GDM1 (cell line): ENCODE measurements around the gene STAT3.
"Not testable (repeated sequence)": the region's sequence is repeated elsewhere in the genome, so short reads cannot be mapped to it uniquely, and the experiment has no call there.

ENCODE experiments used
- DNase-seq: peaks from one replicate; lab custom pipeline; 2025; lab: John Stamatoyannopoulos, UW

Gene STAT3

DNA sequence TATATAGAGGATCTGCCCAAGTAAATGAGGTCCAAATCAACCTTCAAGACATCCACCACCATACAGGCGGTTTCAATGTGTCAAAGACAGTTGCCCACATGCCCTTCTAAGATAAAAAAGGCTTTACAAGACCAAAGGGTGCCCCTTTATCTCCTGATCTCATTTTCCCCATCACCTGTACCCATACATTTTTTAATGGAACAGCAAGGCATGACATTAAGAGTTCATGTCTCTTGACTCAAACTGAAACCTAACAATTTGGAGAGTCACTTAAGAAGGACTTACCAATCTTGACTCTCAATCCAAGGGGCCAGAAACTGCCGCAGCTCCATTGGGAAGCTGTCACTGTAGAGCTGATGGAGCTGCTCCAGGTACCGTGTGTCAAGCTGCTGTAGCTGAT lies 40.1 kb downstream of the STAT3 start:
- no peak for DNase-seq

DNA sequence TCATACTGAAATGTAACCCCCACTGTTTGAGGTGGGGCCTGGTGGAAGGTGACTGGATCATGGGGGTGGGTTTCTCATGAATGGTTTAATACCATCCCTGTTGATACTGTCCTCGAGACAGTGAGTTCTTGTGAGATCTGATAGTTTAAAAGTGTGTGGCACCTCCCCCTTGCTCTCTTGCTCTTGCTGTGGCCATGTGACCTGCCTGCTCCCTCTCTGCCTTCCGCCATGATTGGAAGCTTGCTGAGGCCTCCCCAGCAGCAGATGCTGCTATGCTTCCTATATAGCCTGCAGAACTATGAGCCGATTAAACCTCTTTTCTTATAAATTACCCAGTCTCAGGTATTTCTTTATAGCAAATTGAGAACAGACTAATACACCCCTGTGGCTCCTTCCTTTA lies 40.6 kb downstream of the STAT3 start:
- DNase-seq: no peak

DNA sequence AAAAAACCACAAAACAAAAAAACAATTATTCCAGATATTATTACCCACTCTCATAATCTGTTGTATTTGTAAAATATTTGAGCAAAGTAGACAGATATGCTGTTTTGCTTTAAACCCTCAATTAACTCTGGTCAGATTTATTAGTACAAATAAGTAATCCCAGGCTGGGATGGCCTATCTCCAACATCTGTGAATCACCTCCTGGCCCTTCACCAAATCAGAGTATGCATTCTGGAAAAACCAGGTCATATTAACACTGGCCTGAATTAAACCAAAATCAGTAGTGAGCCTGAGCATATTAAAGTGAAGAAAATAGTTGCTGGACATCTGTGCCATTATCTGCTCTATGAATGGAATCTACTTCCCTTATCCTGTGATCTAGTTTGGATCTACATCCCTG lies 41.0 kb downstream of the STAT3 start:
- DNase-seq: no peak

DNA sequence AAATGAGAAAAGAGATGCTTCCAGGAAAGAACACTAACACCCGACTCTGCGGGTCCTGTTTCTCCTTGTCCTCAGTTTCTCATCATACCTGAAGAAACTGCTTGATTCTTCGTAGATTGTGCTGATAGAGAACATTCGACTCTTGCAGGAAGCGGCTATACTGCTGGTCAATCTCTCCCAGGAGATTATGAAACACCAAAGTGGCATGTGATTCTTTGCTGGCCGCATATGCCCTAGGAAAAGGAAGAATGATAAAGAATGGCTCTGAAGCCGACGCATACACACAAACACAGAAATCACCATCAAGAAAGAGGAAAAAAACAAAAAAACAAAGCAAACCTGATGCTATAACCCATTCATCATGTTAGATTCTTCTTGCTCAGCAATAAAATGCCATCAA lies 41.8 kb downstream of the STAT3 start:
- DNase-seq: no peak

DNA sequence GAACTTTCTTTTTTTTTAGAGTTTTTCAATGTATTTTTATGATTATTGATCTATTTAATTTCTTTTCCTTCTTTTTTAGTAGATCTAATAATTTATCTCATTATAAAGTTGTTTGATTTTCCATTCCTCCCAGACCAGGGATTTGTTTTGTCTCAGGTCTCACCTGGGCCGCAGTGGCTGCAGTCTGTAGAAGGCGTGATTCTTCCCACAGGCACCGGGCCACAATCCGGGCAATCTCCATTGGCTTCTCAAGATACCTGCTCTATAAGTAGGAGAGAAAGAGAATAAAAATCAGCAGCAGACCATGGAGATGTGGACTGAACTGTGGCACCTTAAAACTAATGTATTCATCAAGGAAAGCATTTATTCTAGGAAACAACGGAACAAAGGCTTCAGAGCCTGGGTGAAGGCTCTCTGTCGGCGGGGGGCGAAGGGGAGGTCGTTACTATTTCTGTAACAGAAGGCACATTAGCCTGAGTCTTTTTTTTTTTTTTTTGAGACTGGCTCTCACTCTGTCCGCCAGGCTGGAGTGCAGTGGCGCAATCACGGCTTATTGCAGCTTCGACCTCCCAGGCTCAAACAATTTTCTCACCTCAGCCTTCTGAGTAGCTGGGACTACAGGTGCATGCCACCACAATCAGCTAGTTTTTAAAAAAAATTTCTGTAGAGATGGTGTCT lies 42.7 kb downstream of the STAT3 start:
- no peak for DNase-seq

DNA sequence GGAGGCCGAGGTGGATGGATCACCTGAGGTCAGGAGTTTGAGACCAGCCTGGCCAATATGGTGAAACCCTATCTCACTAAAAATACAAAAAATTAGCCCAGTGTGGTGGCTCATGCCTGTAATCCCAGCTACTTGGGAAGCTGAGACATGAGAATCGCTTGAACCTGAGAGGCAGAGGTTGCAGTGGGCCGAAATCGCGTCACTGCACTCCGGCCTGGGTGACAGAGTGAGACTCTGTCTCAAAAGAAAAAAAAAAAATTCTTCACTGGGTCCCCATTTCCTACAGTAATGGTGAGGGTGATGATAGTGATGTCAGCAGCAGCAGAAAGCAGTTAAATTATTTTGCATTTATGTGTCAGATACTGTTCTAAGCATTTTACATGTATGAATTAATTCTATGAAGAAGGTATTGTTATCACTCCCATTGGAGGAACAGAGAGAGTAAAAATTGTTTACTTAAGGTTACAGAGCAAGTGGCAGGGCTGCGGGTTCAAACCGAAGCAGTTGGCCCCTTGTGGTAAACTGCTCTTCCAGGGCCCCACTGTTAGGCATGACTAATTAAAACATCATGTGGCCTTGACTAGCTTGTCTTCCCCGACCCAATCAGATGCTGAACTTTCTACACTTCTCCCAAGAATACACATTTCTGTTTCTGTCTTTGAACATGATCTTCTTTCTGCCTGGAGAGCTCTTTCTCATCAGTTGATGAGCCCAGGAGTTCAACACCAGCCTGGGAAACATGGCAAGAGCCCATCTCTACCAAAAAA lies 45.8 kb downstream of the STAT3 start:
- peak; percentile 27 for DNase-seq

DNA sequence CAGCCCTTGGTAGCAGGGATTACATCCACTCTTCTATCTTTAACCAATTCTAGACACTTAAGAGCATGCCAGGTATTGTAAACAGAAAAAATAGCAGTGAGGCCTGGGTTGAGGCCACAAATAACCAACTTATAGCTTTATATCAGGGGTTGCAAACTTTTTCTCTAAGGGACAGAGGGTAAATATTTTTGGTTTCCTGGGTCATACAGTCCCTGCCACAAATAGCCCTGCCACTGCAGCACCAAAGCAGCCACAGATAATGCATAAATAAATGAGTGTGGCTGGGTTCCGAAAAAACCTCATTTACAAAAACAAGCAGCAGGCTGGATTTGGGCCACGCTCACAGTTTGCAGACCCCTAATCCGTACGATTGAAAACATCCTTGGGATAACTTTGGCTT lies 46.7 kb downstream of the STAT3 start:
- no peak for DNase-seq

DNA sequence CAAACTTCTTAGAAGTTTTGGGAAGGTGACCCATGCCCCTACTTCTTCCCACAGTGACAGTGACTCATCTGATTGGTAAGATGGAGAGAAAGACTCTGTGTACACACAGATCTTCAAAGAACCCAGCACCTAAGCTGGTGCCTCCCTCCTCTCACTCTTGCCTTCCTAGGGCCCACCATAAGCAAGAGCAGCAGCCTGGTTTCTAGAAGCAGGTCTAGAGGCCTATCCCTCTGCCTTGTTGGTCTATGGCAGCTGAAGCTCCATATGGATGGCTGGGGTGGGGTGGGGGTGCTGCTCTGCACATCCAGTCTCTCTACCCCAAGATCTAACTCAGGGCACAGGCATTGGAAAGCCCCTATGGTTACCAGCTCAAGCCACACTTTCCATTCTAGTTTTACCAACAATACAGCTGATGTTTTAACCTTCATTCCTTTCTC lies 47.5 kb downstream of the STAT3 start:
- DNase-seq: no peak

DNA sequence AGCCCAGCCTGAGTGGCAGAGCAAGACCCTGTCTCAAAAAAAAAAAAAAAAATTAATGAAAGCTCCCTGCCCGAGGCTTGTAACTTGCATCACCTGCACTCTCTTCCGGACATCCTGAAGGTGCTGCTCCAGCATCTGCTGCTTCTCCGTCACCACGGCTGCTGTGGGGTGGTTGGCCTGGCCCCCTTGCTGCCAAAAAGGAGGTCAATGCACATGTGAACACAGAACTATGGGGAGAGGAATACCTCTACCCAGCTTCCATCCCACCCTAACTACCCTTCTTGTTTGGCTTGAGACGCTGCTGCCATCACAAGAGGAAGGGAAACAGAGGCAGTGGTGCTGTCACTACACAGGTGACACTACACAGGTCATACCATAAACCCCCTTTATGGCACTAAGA lies 49.0 kb downstream of the STAT3 start:
- DNase-seq: no peak

DNA sequence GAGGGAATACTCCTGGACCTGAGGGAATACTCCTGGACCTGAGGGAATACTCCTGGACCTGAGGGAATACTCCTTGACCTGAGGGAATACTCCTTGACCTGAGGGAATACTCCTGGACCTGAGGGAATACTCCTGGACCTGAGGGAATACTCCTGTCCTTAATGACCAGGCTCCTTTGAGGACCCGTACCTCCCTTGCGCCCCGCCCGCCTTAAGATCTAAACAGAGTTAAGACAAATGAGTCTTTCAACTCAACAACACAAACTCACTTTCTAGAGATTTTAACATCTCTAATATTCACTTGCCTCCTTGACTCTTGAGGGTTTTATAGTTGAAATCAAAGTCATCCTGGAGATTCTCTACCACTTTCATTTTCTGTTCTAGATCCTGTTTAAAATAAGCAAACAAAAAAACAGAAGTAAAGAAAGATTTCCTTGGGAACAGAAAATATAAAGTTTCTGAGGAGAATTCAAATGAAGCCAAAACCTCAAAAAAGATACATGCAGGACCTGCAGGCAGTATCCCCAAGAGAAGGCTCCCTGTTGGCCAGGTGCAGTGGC lies 49.7 kb downstream of the STAT3 start:
- no peak for DNase-seq

DNA sequence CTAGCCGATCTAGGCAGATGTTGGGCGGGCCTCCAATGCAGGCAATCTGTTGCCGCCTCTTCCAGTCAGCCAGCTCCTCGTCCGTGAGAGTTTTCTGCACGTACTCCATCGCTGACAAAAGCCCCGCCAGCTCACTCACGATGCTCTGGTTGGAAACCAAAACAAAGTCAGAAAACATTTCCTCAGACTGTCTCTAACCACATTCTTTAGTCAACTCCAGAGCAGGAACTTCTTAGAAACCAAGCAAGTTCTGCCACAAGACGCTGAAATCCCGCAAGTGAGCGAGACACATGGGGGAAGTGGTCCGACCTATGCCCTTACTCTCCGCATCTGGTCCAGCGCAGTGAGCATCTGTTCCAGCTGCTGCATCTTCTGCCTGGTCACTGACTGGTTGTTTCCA lies 50.8 kb downstream of the STAT3 start:
- peak; percentile 45 for DNase-seq

DNA sequence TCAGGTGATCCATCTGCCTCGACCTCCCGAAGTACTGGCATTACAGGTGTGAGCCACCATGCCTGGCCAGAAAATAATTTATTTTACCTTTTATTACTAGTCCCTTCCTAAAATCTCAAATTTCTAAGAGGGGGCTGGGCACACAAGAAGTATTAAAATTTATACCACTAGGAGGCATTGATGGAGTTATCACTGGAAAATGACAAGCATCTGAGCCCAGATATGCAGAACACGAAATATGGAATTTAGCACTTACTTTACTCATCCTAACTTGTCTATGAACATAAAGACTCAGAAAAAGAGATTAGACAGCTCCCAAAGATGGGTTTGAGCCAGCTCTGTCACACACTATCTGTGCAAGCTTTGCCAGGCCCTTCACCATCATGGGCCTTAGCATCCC lies 53.6 kb downstream of the STAT3 start:
- no peak for DNase-seq

DNA sequence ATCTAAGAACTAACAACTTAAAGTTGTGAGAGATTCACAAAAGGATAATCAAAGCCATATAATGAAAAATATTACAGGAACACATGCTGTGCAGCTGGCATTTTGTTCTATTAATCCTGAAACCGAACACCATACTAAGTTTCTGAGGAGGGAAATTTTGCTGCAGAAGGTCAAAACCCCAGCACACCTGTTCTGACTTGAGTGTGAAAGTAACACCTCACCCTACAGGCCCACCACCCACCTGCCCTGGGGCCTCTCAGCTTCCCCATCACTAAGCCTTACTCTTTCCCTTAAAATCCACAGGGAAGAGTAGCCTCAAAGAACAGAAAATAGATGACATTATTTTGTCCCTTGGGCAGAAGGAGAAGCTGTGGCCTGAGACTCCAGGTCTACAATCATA lies 55.2 kb downstream of the STAT3 start:
- DNase-seq: no peak

DNA sequence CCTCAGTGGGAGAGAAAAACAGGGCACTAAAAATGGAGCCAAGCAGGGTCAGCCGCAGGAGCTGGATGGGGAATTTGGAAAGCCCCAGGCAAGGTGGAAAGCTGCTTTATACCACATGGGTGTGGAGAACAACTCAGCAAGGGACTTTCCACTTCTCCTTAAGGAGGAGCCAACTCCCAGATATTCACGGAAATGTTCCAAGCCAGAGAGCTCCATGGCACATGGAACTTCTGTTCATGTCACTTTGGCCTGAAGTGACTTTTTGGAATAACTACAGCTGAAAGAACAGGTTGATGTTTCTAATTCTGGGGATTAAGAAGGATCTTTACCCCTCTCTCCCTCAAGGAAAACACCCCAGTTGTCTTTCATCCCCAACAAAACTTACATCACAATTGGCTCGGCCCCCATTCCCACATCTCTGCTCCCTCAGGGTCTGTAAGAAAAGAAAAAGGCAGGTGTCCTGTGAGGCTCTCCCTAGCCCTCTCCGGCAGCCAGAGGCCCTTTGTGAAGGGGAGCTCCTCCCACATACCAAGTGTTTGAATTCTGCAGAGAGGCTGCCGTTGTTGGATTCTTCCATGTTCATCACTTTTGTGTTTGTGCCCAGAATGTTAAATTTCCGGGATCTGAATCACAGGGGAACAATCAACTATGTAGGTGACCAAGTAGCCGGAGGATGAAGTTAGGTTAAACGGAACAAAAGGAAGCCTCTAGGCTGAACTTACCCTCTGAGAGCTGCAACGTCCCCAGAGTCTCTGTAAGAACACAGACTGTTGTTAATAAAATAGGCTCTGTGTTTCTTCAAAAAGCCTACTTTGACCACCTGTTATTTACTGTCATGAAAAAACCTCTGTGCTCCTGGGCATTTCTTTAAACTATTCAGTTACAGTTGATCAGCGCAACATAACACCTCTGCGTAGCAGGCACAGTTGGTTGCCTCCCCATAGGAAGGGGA lies 58.9 kb downstream of the STAT3 start:
- no peak for DNase-seq

DNA sequence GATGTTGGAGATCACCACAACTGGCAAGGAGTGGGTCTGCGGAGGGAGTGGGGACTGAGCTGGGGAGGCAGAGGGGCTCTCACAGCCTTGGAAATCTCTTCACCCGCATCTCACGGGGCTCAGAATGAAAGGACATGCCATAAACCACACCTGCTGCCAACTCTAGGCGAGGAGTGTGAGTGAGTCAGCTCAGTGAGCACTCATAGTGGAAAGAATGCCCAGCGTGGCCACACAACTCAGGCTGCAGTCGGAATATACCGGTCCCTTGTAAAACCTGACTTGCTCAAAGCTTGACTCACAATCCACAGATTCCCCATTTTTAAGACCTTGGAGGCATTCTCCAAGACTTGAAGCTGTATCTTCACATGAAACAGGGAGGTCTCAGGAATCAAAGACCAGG lies 63.2 kb downstream of the STAT3 start:
- DNase-seq: no peak

DNA sequence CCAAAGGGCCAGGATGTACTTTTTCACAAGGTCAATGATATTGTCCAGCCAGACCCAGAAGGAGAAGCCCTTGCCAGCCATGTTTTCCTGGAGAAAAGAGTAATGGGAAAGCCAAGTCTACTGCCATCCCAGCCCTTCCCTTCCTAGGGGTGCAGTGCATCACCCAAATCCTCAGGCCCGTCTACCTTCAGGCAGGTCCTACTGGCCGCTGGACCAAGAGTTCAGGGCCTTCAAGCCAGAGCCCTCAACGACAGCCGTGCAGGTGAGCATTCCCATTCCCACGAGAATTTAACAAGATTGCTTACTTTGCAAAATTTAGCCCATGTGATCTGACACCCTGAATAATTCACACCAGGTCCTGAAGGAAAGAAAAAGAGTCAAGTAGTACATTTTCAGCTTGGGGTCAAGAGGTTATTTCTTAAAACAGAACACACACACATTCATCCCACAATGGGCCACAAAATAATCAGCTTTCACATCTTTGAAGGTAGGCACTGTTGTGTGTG lies 64.9 kb downstream of the STAT3 start:
- no peak for DNase-seq

DNA sequence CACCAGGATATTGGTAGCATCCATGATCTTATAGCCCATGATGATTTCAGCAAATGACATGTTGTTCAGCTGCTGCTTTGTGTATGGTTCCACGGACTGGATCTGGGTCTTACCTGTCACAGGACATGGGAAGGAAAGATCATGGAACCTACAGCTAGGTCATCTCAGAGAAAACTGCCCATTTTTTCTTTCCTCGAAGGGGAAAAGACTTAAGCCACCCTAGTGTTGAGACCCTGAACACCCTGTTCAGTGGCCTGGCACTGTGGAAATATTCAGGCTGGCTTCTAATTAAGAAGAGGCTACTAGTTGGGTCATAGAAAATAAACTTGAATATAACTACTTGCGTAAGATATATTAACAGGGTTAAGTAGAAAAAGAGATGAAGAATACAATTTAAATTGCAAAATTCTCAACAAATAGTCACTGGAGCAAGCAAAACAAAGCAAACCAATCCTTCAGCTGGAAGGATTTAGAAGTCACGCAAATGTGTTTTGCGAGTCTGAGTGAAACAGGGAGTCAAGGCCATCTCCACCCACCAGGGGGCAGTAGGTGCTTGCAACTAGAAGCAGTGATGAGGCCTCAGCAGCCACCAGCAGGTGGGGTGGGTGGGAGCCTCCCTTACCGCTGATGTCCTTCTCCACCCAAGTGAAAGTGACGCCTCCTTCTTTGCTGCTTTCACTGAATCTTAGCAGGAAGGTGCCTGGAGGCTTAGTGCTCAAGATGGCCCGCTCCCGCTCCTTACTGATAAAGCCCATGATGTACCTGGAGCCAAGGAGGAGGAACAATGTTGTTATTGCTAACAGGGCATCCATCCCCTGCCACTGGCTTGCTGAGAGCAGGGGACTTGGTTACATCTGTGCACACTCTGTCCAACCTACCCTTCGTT lies 65.6 kb downstream of the STAT3 start:
- peak; percentile 89 for DNase-seq

DNA sequence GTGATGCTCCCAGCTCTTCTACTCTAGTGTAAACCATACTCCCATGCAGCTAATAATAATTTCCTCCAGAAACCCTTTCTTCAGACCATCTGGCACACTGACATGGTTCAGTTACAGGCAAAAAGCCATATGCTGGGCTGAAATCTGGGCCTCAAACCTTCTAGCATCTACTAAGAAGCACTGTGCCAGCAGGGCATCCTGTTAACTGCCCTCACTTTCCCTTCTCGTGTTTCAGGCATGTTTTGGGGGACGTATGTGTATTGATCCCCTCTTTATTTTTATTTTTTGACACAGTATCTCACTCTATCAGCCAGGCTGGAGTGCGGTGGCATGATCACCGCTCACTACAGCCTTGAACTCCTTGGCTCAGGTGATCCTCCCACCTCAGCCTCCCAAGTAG lies 66.7 kb downstream of the STAT3 start:
- DNase-seq: no peak

DNA sequence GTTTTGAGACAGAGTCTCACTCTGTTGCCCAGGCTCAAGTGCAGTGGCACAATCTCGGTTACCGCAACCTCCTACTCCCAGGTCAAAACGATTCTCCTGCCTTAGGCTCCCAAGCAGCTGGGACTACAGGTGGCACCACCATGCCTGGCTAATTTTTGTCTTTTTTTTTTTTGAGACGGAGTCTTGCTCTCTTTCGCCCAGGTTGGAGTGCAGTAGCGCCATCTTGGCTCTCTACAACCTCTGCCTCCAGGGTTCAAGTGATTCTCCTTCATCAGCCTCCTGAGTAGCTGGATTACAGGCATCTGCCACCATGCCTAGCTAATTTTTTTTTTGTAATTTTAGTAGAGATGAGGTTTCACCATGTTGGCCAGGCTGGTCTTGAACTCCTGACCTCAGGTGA lies 70.3 kb downstream of the STAT3 start:
- DNase-seq: not testable (repeated sequence)

DNA sequence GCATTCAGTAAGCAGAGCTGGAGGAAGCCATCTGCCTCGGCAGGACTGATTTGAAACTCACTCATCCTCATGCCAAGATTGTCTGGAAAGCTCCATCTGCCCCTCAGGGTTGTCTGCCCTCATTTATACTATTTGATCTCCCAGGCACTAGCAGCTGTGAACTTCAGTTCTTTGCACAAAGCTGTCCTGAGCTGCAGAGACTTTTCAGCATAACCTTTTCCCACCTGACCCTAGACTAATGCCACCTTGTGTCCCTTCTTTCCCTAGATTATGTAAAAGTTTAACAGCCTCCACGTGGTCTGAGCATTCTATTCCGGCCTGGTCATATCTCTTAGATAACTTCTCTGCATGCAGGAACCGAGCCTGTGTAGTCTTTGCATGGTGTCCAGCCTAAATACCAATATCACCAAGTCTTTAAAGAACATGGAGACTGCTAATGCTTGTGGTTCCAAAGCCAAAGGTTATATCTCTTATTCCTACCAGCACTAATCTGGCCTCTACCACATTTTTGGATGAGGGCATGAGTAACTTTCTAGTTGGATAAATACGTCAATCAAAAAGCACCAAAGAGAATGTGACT lies 70.9 kb downstream of the STAT3 start:
- no peak for DNase-seq

DNA sequence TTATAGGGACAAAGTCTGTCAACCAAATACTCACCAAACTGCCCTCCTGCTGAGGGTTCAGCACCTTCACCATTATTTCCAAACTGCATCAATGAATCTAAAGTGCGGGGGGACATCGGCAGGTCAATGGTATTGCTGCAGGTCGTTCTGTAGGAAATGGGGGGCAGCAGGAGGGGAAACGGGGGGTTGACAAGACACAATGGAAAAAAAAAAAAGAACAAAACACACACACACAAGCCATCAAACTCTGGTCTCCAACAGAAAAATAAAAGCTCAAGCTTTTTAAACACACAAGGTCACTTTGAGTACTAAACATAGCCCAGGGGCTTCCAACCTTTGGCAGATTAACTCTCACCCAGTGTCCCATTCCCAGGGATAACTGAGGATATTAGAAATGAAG lies 71.5 kb downstream of the STAT3 start:
- DNase-seq: no peak
